ENCODE results near the gene NDUFS5.

- no peak for TF ChIP-seq CTCF (IDR thresholded peaks at IDR 0.05)
- no peak for TF ChIP-seq POLR2A (IDR thresholded peaks at IDR 0.05)
Observed at GRCh38 chr1:39084191-39084590, 58.0 kb downstream of the NDUFS5 start.
